A549 (cell line): ENCODE results near the gene DPYD. TPM values are rescaled to one million over a fixed set of nuclear protein-coding genes. Genes with fewer than 3 reads are reported as not detected.

Experiments
- ATAC-seq, 2 experiments: fragments of 200-7000 bp in 1 of 2; fragments of >200 bp in 1 of 2; cut with Nextera tagmentation in 1 of 2; cut with Tn5 transposase in 1 of 2; 3 replicates each; pipeline versions ENCODE4 v1.8.0 to v1.9.1; 2018 to 2020; ENCODE audit warnings: mild to moderate bottlenecking in 1 of 2, moderate library complexity in 1 of 2
- CTCF ChIA-PET: fragments of 300-600 bp; sonication (Branson Sonifier 250); formaldehyde crosslinking; extraction: SDS; loops from one replicate; lab custom pipeline; 2021; ENCODE audit warnings: antibody characterized with exemption, inconsistent platforms; lab: Yijun Ruan, JAX
- POLR2A ChIA-PET: fragments of 350-600 bp; formaldehyde crosslinking; extraction: SDS; loops from one replicate; lab custom pipeline; 2021; ENCODE audit warnings: antibody characterized with exemption, inconsistent platforms; lab: Yijun Ruan, JAX
- DNase-seq, 2 experiments: peaks; one replicate each; pipeline versions ENCODE4 v3.0.0 to v3.0.0-alpha.2; 2011 to 2016; ENCODE audit warnings: low read depth in 1 of 2, low spot score in 1 of 2
- FAIRE-seq: peaks from 2 replicates; lab custom pipeline; 2011; peaks lifted over from hg19 to GRCh38; lab: Jason Lieb, UNC
- H3K27ac ChIP-seq, 2 experiments: fragments of >200 bp; sonication (Bioruptor Twin); formaldehyde crosslinking; 3 replicates each; pipeline ENCODE4 v1.5.1; 2016 to 2017
- H3K4me1 ChIP-seq: fragments of >200 bp; sonication (Bioruptor Twin); formaldehyde crosslinking; 3 replicates; pipeline ENCODE4 v1.6.1; 2016
- H3K4me2 ChIP-seq: fragments of >200 bp; sonication (Bioruptor Twin); formaldehyde crosslinking; 3 replicates; pipeline ENCODE4 v1.6.1; 2016
- H3K4me3 ChIP-seq: fragments of >200 bp; sonication (Bioruptor Twin); formaldehyde crosslinking; 3 replicates; pipeline ENCODE4 v1.5.1; 2016
- H3K9me3 ChIP-seq: fragments of >200 bp; sonication (Bioruptor Twin); formaldehyde crosslinking; 3 replicates; pipeline ENCODE4 v1.6.1; 2016
- ATOH8 ChIP-seq: fragments of 250-450 bp; sonication (Bioruptor Pico); IDR thresholded peaks from 2 replicates; pipeline ENCODE4 v1.5.0; 2020; ENCODE audit warnings: low read depth, mild to moderate bottlenecking, moderate library complexity
- BCL3 ChIP-seq: fragments of >200 bp; sonication (Bioruptor Twin); formaldehyde crosslinking; IDR thresholded peaks from 3 replicates; pipeline ENCODE4 v1.6.1; 2016
- BHLHE40 ChIP-seq: IDR thresholded peaks from 2 replicates; pipeline ENCODE4 v1.6.1; 2012; ENCODE audit warnings: low read depth, low read length, inconsistent platforms
- CEBPB ChIP-seq, 2 experiments: fragments of >200 bp in 1 of 2; sonication (Bioruptor Twin) in 1 of 2; formaldehyde crosslinking in 1 of 2; IDR thresholded peaks; 2 replicates each; pipeline ENCODE4 v1.6.1; 2012 to 2016
- CHD4 ChIP-seq: fragments of 200-600 bp; sonication (generic); IDR thresholded peaks from 2 replicates; pipeline ENCODE4 v1.6.1; 2016; ENCODE audit warnings: antibody characterized with exemption, mild to moderate bottlenecking, borderline replicate concordance
- CTCF ChIP-seq: fragments of >200 bp; sonication (Bioruptor Twin); formaldehyde crosslinking; IDR thresholded peaks from 3 replicates; pipeline ENCODE4 v1.5.1; 2016
- E2F6 ChIP-seq: IDR thresholded peaks from 2 replicates; pipeline ENCODE4 v1.6.1; 2012; ENCODE audit warnings: low read depth, borderline replicate concordance
- EHF ChIP-seq: fragments of 250-450 bp; sonication (Bioruptor Pico); IDR thresholded peaks from 2 replicates; pipeline ENCODE4 v1.5.0; 2020; ENCODE audit warnings: mild to moderate bottlenecking
- EHMT2 ChIP-seq: fragments of 200-600 bp; sonication (generic); IDR thresholded peaks from 2 replicates; pipeline ENCODE4 v1.6.1; 2016; ENCODE audit warnings: antibody characterized with exemption, low read depth, mild to moderate bottlenecking, moderate library complexity
- EP300 ChIP-seq, 2 experiments: fragments of >200 bp; sonication (Bioruptor Twin); formaldehyde crosslinking; IDR thresholded peaks; 2 replicates in 1 of 2; 3 replicates in 1 of 2; pipeline ENCODE4 v1.6.1; 2016 to 2017
- ESRRA ChIP-seq: fragments of 150-350 bp; IDR thresholded peaks from 2 replicates; pipeline ENCODE4 v1.6.1; 2014; ENCODE audit warnings: mild to moderate bottlenecking, low read length, borderline replicate concordance
- GATA3 ChIP-seq: IDR thresholded peaks from 2 replicates; pipeline ENCODE4 v1.6.1; 2012; ENCODE audit warnings: borderline replicate concordance
- HES2 ChIP-seq: fragments of >200 bp; sonication (Bioruptor Twin); formaldehyde crosslinking; IDR thresholded peaks from 2 replicates; pipeline ENCODE4 v1.6.1; 2016
- HMGXB4 ChIP-seq: fragments of 250-450 bp; sonication (Bioruptor Pico); IDR thresholded peaks from 2 replicates; pipeline ENCODE4 v1.5.0; 2021; ENCODE audit warnings: mild to moderate bottlenecking, moderate library complexity, borderline replicate concordance
- HOXB5 ChIP-seq: fragments of 250-450 bp; sonication (Bioruptor Pico); IDR thresholded peaks from 2 replicates; pipeline ENCODE4 v1.5.0; 2020; ENCODE audit warnings: mild to moderate bottlenecking, moderate library complexity
- JUN ChIP-seq, 2 experiments: fragments of >200 bp; sonication (Bioruptor Twin); formaldehyde crosslinking; IDR thresholded peaks; 2 replicates in 1 of 2; 3 replicates in 1 of 2; pipeline ENCODE4 v1.6.1; 2016 to 2017
- KDM5A ChIP-seq: fragments of 200-600 bp; sonication (generic); IDR thresholded peaks from 2 replicates; pipeline ENCODE4 v1.6.1; 2016; ENCODE audit warnings: antibody characterized with exemption, mild to moderate bottlenecking
- MAFK ChIP-seq: fragments of 450-650 bp; IDR thresholded peaks from 2 replicates; pipeline ENCODE4 v1.6.1; 2014; ENCODE audit not compliant: partially characterized antibody
- MYC ChIP-seq: IDR thresholded peaks from 2 replicates; pipeline ENCODE4 v1.6.1; 2012; ENCODE audit warnings: mild to moderate bottlenecking, inconsistent platforms, low read length, improper control_type of control experiment, borderline replicate concordance
- NFE2L2 ChIP-seq: fragments of 150-350 bp; conservative IDR thresholded peaks from 2 replicates; pipeline ENCODE4 v1.6.1; 2014; ENCODE audit warnings: low read length
- POLR2AphosphoS2 ChIP-seq: conservative IDR thresholded peaks from 2 replicates; pipeline ENCODE4 v1.6.1; 2012; ENCODE audit warnings: low read length, improper control_type of control experiment, inconsistent platforms
- RCOR1 ChIP-seq: fragments of 150-350 bp; IDR thresholded peaks from 2 replicates; pipeline ENCODE4 v1.6.1; 2014; ENCODE audit warnings: antibody characterized with exemption, low read length, low read depth
- SMC3 ChIP-seq: fragments of >200 bp; sonication (Bioruptor Twin); formaldehyde crosslinking; IDR thresholded peaks from 3 replicates; pipeline ENCODE4 v1.6.1; 2018; ENCODE audit warnings: inconsistent platforms
- TP53 ChIP-seq: fragments of 250-450 bp; sonication (Bioruptor Pico); IDR thresholded peaks from 2 replicates; pipeline ENCODE4 v1.5.0; 2021; ENCODE audit warnings: mild to moderate bottlenecking, moderate library complexity
- USF2 ChIP-seq: fragments of 450-650 bp; IDR thresholded peaks from 2 replicates; pipeline ENCODE4 v1.6.1; 2014; ENCODE audit warnings: antibody characterized with exemption
- ZC3H11A ChIP-seq: fragments of 450-650 bp; IDR thresholded peaks from 2 replicates; pipeline ENCODE4 v1.6.1; 2014; ENCODE audit warnings: antibody characterized with exemption, mild to moderate bottlenecking
- ZFP36 ChIP-seq: fragments of 450-650 bp; IDR thresholded peaks from 2 replicates; pipeline ENCODE4 v1.6.1; 2014; ENCODE audit warnings: borderline replicate concordance; ENCODE audit not compliant: partially characterized antibody
- ZSCAN20 ChIP-seq: fragments of 250-450 bp; sonication (Bioruptor Pico); IDR thresholded peaks from 2 replicates; pipeline ENCODE4 v1.8.0; 2022; ENCODE audit warnings: mild to moderate bottlenecking, moderate library complexity
- WGBS: methylation state at CpG from one replicate; pipeline ENCODE4 v1.1.6; 2017; ENCODE audit errors: missing lambda C conversion rate; 5-methylcytosine and 5-hydroxymethylcytosine counted together
- polyA plus RNA-seq, 4 experiments: library from polyadenylated mRNA; depleted of rRNA in 3 of 4; stranded (reverse); fragments of >200 nt; fragmentation: RNase III in 1 of 4; extraction: RNeasy Plus Mini Kit Qiagen cat#74134 plus additional on column Dnase treatment in 1 of 4; gene quantifications; 2 replicates in 3 of 4; 3 replicates in 1 of 4; pipeline ENCODE4 v1.2.3, GENCODE V29; 2011 to 2017

Gene DPYD
- polyA plus RNA-seq, 2 of the 4 experiments (the other 2 are of a cell fraction) = 5.9 to 7.5 TPM

- WGBS = 90% methylated on average over 2 of the region's 2 CpGs
- CTCF ChIA-PET = no interaction called here
- Histone ChIP-seq H3K4me3 (no peak overlapping the region), H3K27ac (no peak overlapping the region), H3K4me2 (no peak overlapping the region), H3K4me1 (no peaks in the 10 kb centered on the region), H3K9me3 (no peaks in the 10 kb centered on the region)
- POLR2A ChIA-PET = no interaction called here
- TF ChIP-seq GATA3 (no peak), KDM5A (no peak), ZFP36 (no peak), ZSCAN20 (no peak), SMC3 (no peak), EHMT2 (no peak), EP300 (IDR thresholded peaks at IDR 0.05) (no peak), ATOH8 (no peak), BHLHE40 (no peak), JUN (IDR thresholded peaks at IDR 0.05) (no peak), MAFK (no peak)
- no peak for DNase-seq
- no peak for FAIRE-seq
- ATAC-seq = no peak
These were observed 87.0 kb downstream of the DPYD start for GRCh38 chr1:97833881-97834280.

GRCh38 chr1:97832481-97832880 is 88.4 kb downstream of the DPYD start:
- H3K27ac ChIP-seq = no peak overlapping the region
- whole genome bisulfite sequencing = 91% methylated on average over 1 of the region's 1 CpG
- FAIRE-seq = no peak
- H3K9me3 ChIP-seq = no peaks in the 10 kb centered on the region
- H3K4me2 ChIP-seq = no peak overlapping the region
- no peak overlapping the region for H3K4me3 ChIP-seq
- TF ChIP-seq CEBPB (IDR thresholded peaks at IDR 0.05) = no peak
- no peak for TF ChIP-seq EHF
- no peak for TF ChIP-seq HMGXB4 (CRISPR knock-in tag)
- no peak for TF ChIP-seq TP53 (CRISPR knock-in tag)
- no peak for TF ChIP-seq SMC3
- no peak for TF ChIP-seq ZC3H11A
- no peak for TF ChIP-seq CHD4
- TF ChIP-seq RCOR1 = no peak
- no peak for TF ChIP-seq ZFP36
- TF ChIP-seq GATA3 = no peak
- DNase-seq = no peak
- ChIA-PET POLR2A (no interaction called here), CTCF (interaction anchor here (0.7 kb wide), 1 partner anchor 1650 kb away, joined by 3 read pairs; no protein-coding TSS in a partner anchor)
- no peaks in the 10 kb centered on the region for H3K4me1 ChIP-seq
- no peak for ATAC-seq

- CTCF ChIA-PET = no interaction called here
- no peak overlapping the region for H3K4me2 ChIP-seq
- H3K4me1 ChIP-seq = no peaks in the 10 kb centered on the region
- FAIRE-seq = no peak
- 96% methylated on average over 3 of the region's 3 CpGs for WGBS
- DNase-seq = no peak
- no peak overlapping the region for H3K4me3 ChIP-seq
- no peak overlapping the region for H3K27ac ChIP-seq
- H3K9me3 ChIP-seq = no peaks in the 10 kb centered on the region
- POLR2A ChIA-PET = no interaction called here
- ATAC-seq = no peak
- TF ChIP-seq E2F6 (no peak), BCL3 (no peak), ESRRA (no peak), HOXB5 (no peak), NFE2L2 (no peak), POLR2AphosphoS2 (no peak), ATOH8 (no peak), CTCF (no peak), HES2 (no peak), GATA3 (no peak), MYC (no peak), USF2 (no peak), CEBPB (IDR thresholded peaks at IDR 0.05) (no peak)
These were observed 92.9 kb downstream of the DPYD start for GRCh38 chr1:97827887-97828286.
